ENCODE measurements around the gene FBXO45.
"Not testable (repeated sequence)": the region's sequence is repeated elsewhere in the genome, so short reads cannot be mapped to it uniquely, and the experiment has no call there.

Gene FBXO45

GRCh38 chr3:196619627-196620026 lies 51.2 kb downstream of the FBXO45 start:
- DNase-seq = not testable (repeated sequence)

GRCh38 chr3:196620161-196620604 lies 51.7 kb downstream of the FBXO45 start:
- no peak for DNase-seq

DNA sequence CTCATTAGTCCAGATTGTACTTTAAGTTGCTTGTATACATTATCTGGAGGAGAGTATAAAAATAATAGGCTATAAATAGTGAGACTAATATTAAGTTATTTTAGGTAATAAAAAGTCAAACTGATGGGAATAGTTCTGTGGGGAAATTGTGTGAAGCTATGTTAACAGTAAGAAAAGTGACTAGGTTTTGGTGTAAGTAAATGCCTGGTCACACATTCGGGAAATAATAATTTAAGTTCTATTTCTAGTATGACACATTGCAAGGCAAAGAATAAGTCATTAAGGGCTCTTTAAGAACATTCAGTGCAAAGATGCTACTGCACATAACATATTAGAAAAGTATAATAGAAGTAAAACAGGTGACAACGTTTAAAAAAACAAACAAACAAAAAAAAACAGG lies 52.2 kb downstream of the FBXO45 start:
- DNase-seq = no peak

DNA sequence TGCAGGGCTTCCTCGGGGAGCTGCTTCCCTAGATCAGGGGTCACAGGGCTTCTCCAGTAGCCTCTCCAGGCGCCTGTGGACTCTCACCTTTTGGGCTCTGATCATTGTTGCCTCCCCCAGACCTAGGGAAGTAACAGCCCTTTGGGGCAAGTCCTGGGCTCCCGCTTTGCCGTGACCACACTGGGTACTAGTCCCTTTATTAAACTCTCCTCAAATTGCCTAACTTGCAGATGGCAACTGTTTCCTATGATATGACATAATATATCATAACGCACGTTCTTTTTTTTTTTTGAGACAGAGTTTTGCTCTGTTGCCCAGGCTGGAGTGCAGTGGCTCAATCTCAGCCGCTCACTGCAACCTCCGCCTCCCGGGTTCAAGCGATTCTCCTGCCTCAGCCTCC lies 53.2 kb downstream of the FBXO45 start:
- no peak for DNase-seq

DNA sequence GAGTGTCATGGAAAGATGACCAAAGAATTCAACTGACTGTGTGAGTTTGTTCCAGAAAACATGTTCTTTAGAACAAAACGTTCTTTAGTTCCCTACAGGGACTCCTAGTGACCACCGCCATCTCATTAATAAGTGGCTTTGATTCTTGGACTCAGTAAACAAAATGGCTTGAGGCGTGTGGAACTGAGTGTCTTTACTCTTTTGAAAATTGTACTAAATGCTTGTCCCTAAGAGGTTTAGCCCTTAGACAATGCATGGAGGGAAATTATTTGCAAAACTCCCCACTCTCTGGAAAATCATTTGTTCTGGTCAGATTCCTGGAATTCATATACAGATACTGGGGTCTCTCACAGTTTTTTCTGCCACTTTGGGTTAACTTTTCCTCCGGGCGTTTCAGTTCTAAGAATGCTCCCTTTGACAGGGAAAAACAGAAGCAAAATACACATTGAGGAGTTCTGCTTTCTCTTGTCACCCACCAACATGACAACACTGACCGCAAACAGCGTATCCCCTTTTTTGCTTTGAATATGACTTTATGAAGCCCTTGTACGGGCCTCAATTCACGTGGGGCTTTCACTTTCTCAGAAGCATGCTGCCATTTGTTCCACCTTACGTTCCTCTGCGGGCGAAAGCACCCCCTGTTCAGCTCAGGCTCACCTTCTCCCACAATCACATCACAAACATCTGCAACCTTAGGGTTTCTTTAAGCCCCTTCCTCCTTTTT lies 55.8 kb downstream of the FBXO45 start:
- no peak for DNase-seq

DNA sequence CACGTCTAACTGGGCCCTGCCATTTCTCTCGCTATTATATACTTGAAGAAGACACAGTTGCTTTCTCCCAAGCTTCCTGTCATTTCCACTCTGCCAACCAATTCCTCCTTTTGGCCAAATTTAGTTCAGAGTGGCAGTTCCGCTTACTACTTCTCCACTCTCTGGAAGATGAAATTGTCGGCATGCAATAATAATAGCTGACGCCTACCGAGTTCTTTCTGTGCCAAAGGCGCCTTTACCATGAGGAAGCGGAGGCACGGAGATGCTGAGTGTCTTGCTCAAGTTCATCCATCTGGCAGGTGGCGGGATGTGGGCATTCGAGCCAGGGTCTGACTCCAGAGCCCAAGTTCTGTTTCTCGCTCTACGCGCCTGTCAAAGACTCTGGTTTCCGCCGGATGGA lies 56.4 kb downstream of the FBXO45 start:
- no peak for DNase-seq

- no peak for DNase-seq
Observed at GRCh38 chr3:196625331-196625730, 56.9 kb downstream of the FBXO45 start.

GRCh38 chr3:196627918-196628231 lies 59.4 kb downstream of the FBXO45 start:
- DNase-seq = no peak

- no peak for DNase-seq
Observed at GRCh38 chr3:196629228-196629627, 60.8 kb downstream of the FBXO45 start.

DNA sequence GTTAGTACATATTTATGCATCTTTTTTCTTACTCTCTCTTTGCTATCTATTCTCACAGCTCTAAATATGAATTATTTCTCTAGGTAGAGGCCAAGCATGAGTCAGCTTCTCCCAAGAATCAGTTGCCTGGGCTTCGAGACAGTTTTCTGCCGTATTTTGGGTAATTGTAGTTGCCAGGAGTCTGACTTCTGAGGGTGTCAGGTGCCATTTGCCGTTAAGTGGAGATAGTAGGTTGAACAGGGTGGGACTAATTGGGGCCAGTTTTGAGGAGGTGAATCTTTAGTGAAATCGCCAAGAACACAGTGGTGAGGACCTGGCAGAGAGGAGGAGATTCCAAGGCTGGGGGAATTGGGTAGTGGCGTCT lies 63.2 kb downstream of the FBXO45 start:
- DNase-seq = no peak

DNA sequence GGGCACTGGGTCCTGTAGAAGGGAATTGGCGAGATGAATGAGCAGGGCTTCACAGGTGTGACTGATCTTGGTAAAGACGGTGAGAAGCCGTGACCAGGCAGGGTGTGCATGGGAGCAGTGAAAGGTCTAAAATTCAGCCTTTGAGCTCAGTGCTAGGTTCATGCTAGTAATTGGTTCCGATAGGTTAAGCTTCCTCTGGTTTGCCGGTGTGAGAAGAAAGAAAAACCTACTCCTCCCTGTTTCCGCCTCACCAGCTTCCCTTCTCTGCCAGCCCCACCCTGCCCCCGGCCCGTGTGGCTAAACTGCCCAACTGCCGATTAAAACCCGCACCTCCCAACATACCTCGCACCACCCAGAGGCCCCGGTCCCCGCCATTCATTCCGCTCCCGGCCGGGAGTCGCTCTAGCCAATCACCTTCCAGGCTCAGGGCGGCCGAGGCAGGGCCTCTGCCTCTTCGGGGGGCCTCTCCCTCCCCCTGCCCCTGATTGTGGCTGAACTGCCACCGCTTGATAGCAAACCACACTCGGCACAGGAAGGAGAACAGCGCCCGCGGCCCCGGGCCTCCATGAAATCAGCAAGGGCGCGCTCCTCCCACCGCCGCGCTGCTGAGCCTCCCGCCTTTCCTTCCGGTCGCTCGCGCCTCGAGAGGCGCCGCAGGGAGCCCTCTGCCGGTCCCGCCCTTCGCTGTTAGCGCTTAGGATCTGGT lies 63.7 kb downstream of the FBXO45 start:
- peak; percentile 68 for DNase-seq

GRCh38 chr3:196633555-196634151 lies 65.2 kb downstream of the FBXO45 start:
- no peak for DNase-seq

DNA sequence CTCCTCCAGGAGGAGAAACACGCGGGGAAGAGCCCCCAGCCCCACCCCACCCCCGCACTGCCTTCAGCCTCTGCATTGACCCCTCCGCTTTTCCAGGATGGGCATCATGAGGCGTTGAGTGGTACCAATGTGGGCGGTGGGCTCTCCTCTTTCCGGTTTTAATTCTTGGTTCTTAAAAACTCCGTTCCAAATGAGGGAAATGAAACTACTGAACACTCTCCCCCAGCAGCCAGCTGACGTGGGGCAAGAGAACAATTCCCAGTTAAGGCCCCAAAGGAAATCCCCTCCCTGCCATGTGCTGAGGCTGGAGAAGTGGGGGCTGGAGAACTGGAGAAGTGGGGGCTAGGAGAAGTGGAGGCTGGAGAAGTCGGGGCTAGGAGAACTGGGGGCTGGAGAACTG lies 65.8 kb downstream of the FBXO45 start:
- DNase-seq = no peak

- DNase-seq = no peak
Observed at GRCh38 chr3:196634829-196635228, 66.4 kb downstream of the FBXO45 start.

- no peak for DNase-seq
Observed at GRCh38 chr3:196636369-196637349, 68.2 kb downstream of the FBXO45 start.

- DNase-seq = not testable (repeated sequence)
Observed at GRCh38 chr3:196637941-196638340, 69.5 kb downstream of the FBXO45 start.
